A549 (cell line): ENCODE measurements around the gene STX8. TPM values are rescaled to one million over a fixed set of nuclear protein-coding genes. Genes with fewer than 3 reads are reported as not detected.

Experiments
- ATAC-seq, 2 experiments: fragments of 200-7000 bp in 1 of 2; fragments of >200 bp in 1 of 2; cut with Nextera tagmentation in 1 of 2; cut with Tn5 transposase in 1 of 2; 3 replicates each; pipeline versions ENCODE4 v1.8.0 to v1.9.1; 2018 to 2020; ENCODE audit warnings: mild to moderate bottlenecking in 1 of 2, moderate library complexity in 1 of 2
- CTCF ChIA-PET: fragments of 300-600 bp; sonication (Branson Sonifier 250); formaldehyde crosslinking; extraction: SDS; loops from one replicate; lab custom pipeline; 2021; ENCODE audit warnings: antibody characterized with exemption, inconsistent platforms; lab: Yijun Ruan, JAX
- POLR2A ChIA-PET: fragments of 350-600 bp; formaldehyde crosslinking; extraction: SDS; loops from one replicate; lab custom pipeline; 2021; ENCODE audit warnings: antibody characterized with exemption, inconsistent platforms; lab: Yijun Ruan, JAX
- DNase-seq, 2 experiments: peaks; one replicate each; pipeline versions ENCODE4 v3.0.0 to v3.0.0-alpha.2; 2011 to 2016; ENCODE audit warnings: low read depth in 1 of 2, low spot score in 1 of 2
- FAIRE-seq: peaks from 2 replicates; lab custom pipeline; 2011; peaks lifted over from hg19 to GRCh38; lab: Jason Lieb, UNC
- H3K27ac ChIP-seq, 2 experiments: fragments of >200 bp; sonication (Bioruptor Twin); formaldehyde crosslinking; 3 replicates each; pipeline ENCODE4 v1.5.1; 2016 to 2017
- H3K4me1 ChIP-seq: fragments of >200 bp; sonication (Bioruptor Twin); formaldehyde crosslinking; 3 replicates; pipeline ENCODE4 v1.6.1; 2016
- H3K4me2 ChIP-seq: fragments of >200 bp; sonication (Bioruptor Twin); formaldehyde crosslinking; 3 replicates; pipeline ENCODE4 v1.6.1; 2016
- H3K4me3 ChIP-seq: fragments of >200 bp; sonication (Bioruptor Twin); formaldehyde crosslinking; 3 replicates; pipeline ENCODE4 v1.5.1; 2016
- H3K9me3 ChIP-seq: fragments of >200 bp; sonication (Bioruptor Twin); formaldehyde crosslinking; 3 replicates; pipeline ENCODE4 v1.6.1; 2016
- BHLHE40 ChIP-seq: IDR thresholded peaks from 2 replicates; pipeline ENCODE4 v1.6.1; 2012; ENCODE audit warnings: low read depth, low read length, inconsistent platforms
- CBX8 ChIP-seq: fragments of 200-600 bp; sonication (generic); IDR thresholded peaks from 2 replicates; pipeline ENCODE4 v1.6.1; 2016
- CHD4 ChIP-seq: fragments of 200-600 bp; sonication (generic); IDR thresholded peaks from 2 replicates; pipeline ENCODE4 v1.6.1; 2016; ENCODE audit warnings: antibody characterized with exemption, mild to moderate bottlenecking, borderline replicate concordance
- E2F6 ChIP-seq: IDR thresholded peaks from 2 replicates; pipeline ENCODE4 v1.6.1; 2012; ENCODE audit warnings: low read depth, borderline replicate concordance
- EHMT2 ChIP-seq: fragments of 200-600 bp; sonication (generic); IDR thresholded peaks from 2 replicates; pipeline ENCODE4 v1.6.1; 2016; ENCODE audit warnings: antibody characterized with exemption, low read depth, mild to moderate bottlenecking, moderate library complexity
- FOXS1 ChIP-seq: fragments of 250-450 bp; sonication (Bioruptor Pico); IDR thresholded peaks from 2 replicates; pipeline ENCODE4 v1.5.0; 2020; ENCODE audit warnings: mild to moderate bottlenecking, moderate library complexity
- GATA3 ChIP-seq: IDR thresholded peaks from 2 replicates; pipeline ENCODE4 v1.6.1; 2012; ENCODE audit warnings: borderline replicate concordance
- HDAC2 ChIP-seq: fragments of 200-600 bp; sonication (generic); IDR thresholded peaks from 2 replicates; pipeline ENCODE4 v1.6.1; 2016
- HEYL ChIP-seq: fragments of 250-450 bp; sonication (Bioruptor Pico); IDR thresholded peaks from 2 replicates; pipeline ENCODE4 v1.8.0; 2021; ENCODE audit warnings: mild to moderate bottlenecking, moderate library complexity
- HOXB13 ChIP-seq: fragments of 250-450 bp; sonication (Bioruptor Pico); IDR thresholded peaks from 2 replicates; pipeline ENCODE4 v1.5.0; 2020; ENCODE audit warnings: low read depth, mild to moderate bottlenecking, moderate library complexity
- JUN ChIP-seq, 2 experiments: fragments of >200 bp; sonication (Bioruptor Twin); formaldehyde crosslinking; IDR thresholded peaks; 2 replicates in 1 of 2; 3 replicates in 1 of 2; pipeline ENCODE4 v1.6.1; 2016 to 2017
- KDM1A ChIP-seq: fragments of 200-600 bp; sonication (generic); IDR thresholded peaks from 2 replicates; pipeline ENCODE4 v1.6.1; 2016; ENCODE audit warnings: low read depth, mild to moderate bottlenecking
- MAZ ChIP-seq: fragments of 150-350 bp; IDR thresholded peaks from 2 replicates; pipeline ENCODE4 v1.6.1; 2014; ENCODE audit warnings: antibody characterized with exemption, low read depth, low read length, borderline replicate concordance
- NFE2L2 ChIP-seq: fragments of 150-350 bp; conservative IDR thresholded peaks from 2 replicates; pipeline ENCODE4 v1.6.1; 2014; ENCODE audit warnings: low read length
- NR3C1 ChIP-seq: fragments of >200 bp; sonication (Bioruptor Twin); formaldehyde crosslinking; IDR thresholded peaks from 3 replicates; pipeline ENCODE4 v1.6.1; 2017
- POLR2AphosphoS2 ChIP-seq: conservative IDR thresholded peaks from 2 replicates; pipeline ENCODE4 v1.6.1; 2012; ENCODE audit warnings: low read length, improper control_type of control experiment, inconsistent platforms
- RNF2 ChIP-seq: fragments of 200-600 bp; sonication (generic); IDR thresholded peaks from 2 replicates; pipeline ENCODE4 v1.6.1; 2016; ENCODE audit warnings: low read depth, mild to moderate bottlenecking, antibody characterized with exemption, moderate library complexity, borderline replicate concordance
- TP53 ChIP-seq: fragments of 250-450 bp; sonication (Bioruptor Pico); IDR thresholded peaks from 2 replicates; pipeline ENCODE4 v1.5.0; 2021; ENCODE audit warnings: mild to moderate bottlenecking, moderate library complexity
- ZC3H11A ChIP-seq: fragments of 450-650 bp; IDR thresholded peaks from 2 replicates; pipeline ENCODE4 v1.6.1; 2014; ENCODE audit warnings: antibody characterized with exemption, mild to moderate bottlenecking
- ZFP36 ChIP-seq: fragments of 450-650 bp; IDR thresholded peaks from 2 replicates; pipeline ENCODE4 v1.6.1; 2014; ENCODE audit warnings: borderline replicate concordance; ENCODE audit not compliant: partially characterized antibody
- ZNF302 ChIP-seq: fragments of 250-450 bp; sonication (Bioruptor Pico); IDR thresholded peaks from 2 replicates; pipeline ENCODE4 v1.9.0; 2021; ENCODE audit warnings: inconsistent platforms, mild to moderate bottlenecking, moderate library complexity
- ZSCAN20 ChIP-seq: fragments of 250-450 bp; sonication (Bioruptor Pico); IDR thresholded peaks from 2 replicates; pipeline ENCODE4 v1.8.0; 2022; ENCODE audit warnings: mild to moderate bottlenecking, moderate library complexity
- WGBS: methylation state at CpG from one replicate; pipeline ENCODE4 v1.1.6; 2017; ENCODE audit errors: missing lambda C conversion rate; 5-methylcytosine and 5-hydroxymethylcytosine counted together
- polyA plus RNA-seq, 4 experiments: library from polyadenylated mRNA; depleted of rRNA in 3 of 4; stranded (reverse); fragments of >200 nt; fragmentation: RNase III in 1 of 4; extraction: RNeasy Plus Mini Kit Qiagen cat#74134 plus additional on column Dnase treatment in 1 of 4; gene quantifications; 2 replicates in 3 of 4; 3 replicates in 1 of 4; pipeline ENCODE4 v1.2.3, GENCODE V29; 2011 to 2017
- TF ChIP-seq, protein P1 (sequence below): fragments of 150-350 bp; IDR thresholded peaks from 2 replicates; pipeline ENCODE4 v1.6.1; 2014; ENCODE audit warnings: low read depth, mild to moderate bottlenecking, low read length
- TF ChIP-seq, protein P2 (sequence below): fragments of >200 bp; sonication (Bioruptor Twin); formaldehyde crosslinking; IDR thresholded peaks from 2 replicates; pipeline ENCODE4 v1.6.1; 2016

STX8 gene
- polyA plus RNA-seq, 2 of the 4 experiments (the other 2 are of a cell fraction) = 93.6 to 168 TPM

DNA sequence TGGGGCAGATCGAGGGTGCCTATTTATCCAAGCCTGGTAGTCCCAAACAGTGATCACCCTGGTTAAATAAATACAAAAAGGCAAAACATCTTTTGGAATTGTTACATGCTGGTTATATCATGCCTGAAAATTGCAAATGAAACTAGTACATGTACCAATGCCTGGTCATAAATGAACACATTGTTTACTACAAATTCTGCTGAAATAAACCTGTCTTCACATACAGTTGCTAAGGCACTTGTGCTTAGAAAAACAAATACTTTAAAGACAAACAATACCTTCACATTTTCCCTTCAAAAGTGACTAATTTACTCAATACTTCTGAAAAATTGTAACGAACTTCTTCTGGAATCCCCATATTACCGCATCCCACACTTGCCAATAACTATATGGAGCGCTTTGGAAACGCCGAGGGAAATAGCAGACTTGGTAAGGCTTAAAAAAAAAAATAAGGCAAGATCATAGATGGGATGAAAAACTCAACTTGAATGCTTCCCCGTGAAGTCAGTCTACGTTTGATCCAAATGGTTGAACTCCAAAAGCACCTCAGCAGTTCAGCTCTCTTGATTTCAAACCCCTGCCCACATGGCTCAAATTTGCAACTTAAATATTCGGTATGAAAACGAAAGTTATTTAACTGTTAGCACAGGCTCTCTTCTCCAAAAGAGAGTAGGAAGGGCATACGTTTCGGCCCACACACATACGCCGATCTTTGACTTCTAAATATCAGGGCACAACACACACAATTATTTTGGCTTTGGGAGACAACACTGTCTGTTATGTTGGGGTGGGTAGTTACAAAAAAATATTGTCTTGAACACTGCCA is 289.8 kb downstream of the STX8 start (continued):
- no peak for TF ChIP-seq CHD4
- no peak for TF ChIP-seq HDAC2
- no peak for TF ChIP-seq POLR2AphosphoS2
- TF ChIP-seq ZSCAN20 (CRISPR knock-in tag) = no peak
- TF ChIP-seq HOXB13 (CRISPR knock-in tag) = no peak
- no peak for TF ChIP-seq NFE2L2
- TF ChIP-seq, protein P1, sequence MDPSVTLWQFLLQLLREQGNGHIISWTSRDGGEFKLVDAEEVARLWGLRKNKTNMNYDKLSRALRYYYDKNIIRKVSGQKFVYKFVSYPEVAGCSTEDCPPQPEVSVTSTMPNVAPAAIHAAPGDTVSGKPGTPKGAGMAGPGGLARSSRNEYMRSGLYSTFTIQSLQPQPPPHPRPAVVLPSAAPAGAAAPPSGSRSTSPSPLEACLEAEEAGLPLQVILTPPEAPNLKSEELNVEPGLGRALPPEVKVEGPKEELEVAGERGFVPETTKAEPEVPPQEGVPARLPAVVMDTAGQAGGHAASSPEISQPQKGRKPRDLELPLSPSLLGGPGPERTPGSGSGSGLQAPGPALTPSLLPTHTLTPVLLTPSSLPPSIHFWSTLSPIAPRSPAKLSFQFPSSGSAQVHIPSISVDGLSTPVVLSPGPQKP = no peak

- Histone ChIP-seq H3K4me3 (no peak overlapping the region), H3K27ac (no peak overlapping the region), H3K9me3 (no peaks in the 10 kb centered on the region), H3K4me2 (no peak overlapping the region), H3K4me1 (no peaks in the 10 kb centered on the region)
- WGBS = 86% methylated on average over 4 of the region's 4 CpGs
- CTCF ChIA-PET = interaction anchor here (1.3 kb wide), 1 partner anchor 60 kb away, joined by 3 read pairs; no protein-coding TSS in a partner anchor
- TF ChIP-seq NR3C1 (no peak), FOXS1 (CRISPR knock-in tag) (no peak), CBX8 (no peak), TP53 (CRISPR knock-in tag) (no peak), ZFP36 (no peak), JUN (IDR thresholded peaks at IDR 0.05) (no peak), HDAC2 (no peak), HEYL (CRISPR knock-in tag) (no peak), RNF2 (no peak), POLR2AphosphoS2 (no peak), MAZ (no peak), GATA3 (no peak)
- POLR2A ChIA-PET = no interaction called here
- ATAC-seq = no peak
- no peak for FAIRE-seq
- no peak for DNase-seq
These were observed 290.7 kb downstream of the STX8 start for GRCh38 chr17:9284884-9285283.

- no peak for ATAC-seq
- CTCF ChIA-PET = interaction anchor here (0.6 to 3.2 kb wide), 4 partner anchors 8 to 96 kb away, joined by 3 to 16 read pairs (median 3); no protein-coding TSS in a partner anchor
- no peaks in the 10 kb centered on the region for H3K4me1 ChIP-seq
- DNase-seq = no peak
- no peak overlapping the region for H3K4me2 ChIP-seq
- no peaks in the 10 kb centered on the region for H3K9me3 ChIP-seq
- TF ChIP-seq RNF2 = no peak
- TF ChIP-seq, protein P2, sequence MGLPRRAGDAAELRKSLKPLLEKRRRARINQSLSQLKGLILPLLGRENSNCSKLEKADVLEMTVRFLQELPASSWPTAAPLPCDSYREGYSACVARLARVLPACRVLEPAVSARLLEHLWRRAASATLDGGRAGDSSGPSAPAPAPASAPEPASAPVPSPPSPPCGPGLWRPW = no peak
- TF ChIP-seq HOXB13 (CRISPR knock-in tag) = no peak
- no peak for TF ChIP-seq ZC3H11A
- no peak for TF ChIP-seq CBX8
- no peak for TF ChIP-seq E2F6
- no peak for TF ChIP-seq HEYL (CRISPR knock-in tag)
- TF ChIP-seq KDM1A = no peak
- TF ChIP-seq TP53 (CRISPR knock-in tag) = no peak
- no peak for TF ChIP-seq POLR2AphosphoS2
- no peak for TF ChIP-seq ZNF302 (CRISPR knock-in tag)
- no peak for TF ChIP-seq MAZ
- TF ChIP-seq EHMT2 = no peak
- TF ChIP-seq BHLHE40 = no peak
- TF ChIP-seq, all 56 proteins: peak for 0
- no peak overlapping the region for H3K27ac ChIP-seq
- H3K4me3 ChIP-seq = no peak overlapping the region
- peak; percentile 68 for FAIRE-seq
- POLR2A ChIA-PET = no interaction called here
- 85% methylated on average over 2 of the region's 2 CpGs for WGBS
These were observed 291.7 kb downstream of the STX8 start for GRCh38 chr17:9283909-9284308.
